Activated CD4-positive, alpha-beta memory T cell treated with anti-CD3 and anti-CD28 coated beads, Interleukin-2, amount 10 ng/mL, durations not matched to agents 7 days and 5 days (primary cell): ENCODE data around the gene KCNE1. TPM values are rescaled to one million over a fixed set of nuclear protein-coding genes. Genes with fewer than 3 reads are reported as not detected.
"Not testable (repeated sequence)": the region's sequence is repeated elsewhere in the genome, so short reads cannot be mapped to it uniquely, and the experiment has no call there.

ENCODE experiments used
- CTCF ChIA-PET: fragments of 350-600 bp; sonication (Branson Sonifier 250); formaldehyde crosslinking; loops from one replicate; lab custom pipeline; 2021; ENCODE audit warnings: antibody characterized with exemption, inconsistent platforms; lab: Charles Lee
- POLR2A ChIA-PET: fragments of 350-600 bp; sonication (Branson Sonifier 250); formaldehyde crosslinking; loops from one replicate; lab custom pipeline; 2021; ENCODE audit warnings: antibody characterized with exemption; lab: Charles Lee
- DNase-seq: peaks from one replicate; pipeline ENCODE4 v3.0.0-alpha.2; 2020
- H3K27ac Mint-ChIP-seq: one replicate; pipeline ENCODE4 v1.8.0; 2021; ENCODE audit warnings: mild to moderate bottlenecking, mixed read lengths
- H3K27me3 Mint-ChIP-seq: one replicate; pipeline ENCODE4 v1.8.0; 2021; ENCODE audit warnings: mixed read lengths
- H3K36me3 Mint-ChIP-seq: one replicate; pipeline ENCODE4 v1.8.0; 2021; ENCODE audit warnings: low read depth, mixed read lengths
- H3K4me1 Mint-ChIP-seq: one replicate; pipeline ENCODE4 v1.8.0; 2021; ENCODE audit warnings: mixed read lengths
- H3K4me3 Mint-ChIP-seq: one replicate; pipeline ENCODE4 v1.8.0; 2021; ENCODE audit warnings: mild to moderate bottlenecking, mixed read lengths
- H3K9me3 Mint-ChIP-seq: one replicate; pipeline ENCODE4 v1.8.0; 2021; ENCODE audit warnings: mixed read lengths
- total RNA-seq, 2 experiments: library from RNA; stranded (reverse); gene quantifications; one replicate each; pipeline ENCODE4 v1.2.3, GENCODE V29; 2021

KCNE1 gene
- under 1 TPM in 1 of 2 experiments, not detected in 1; 0.40 TPM for total RNA-seq

GRCh38 chr21:34511787-34512455, at the start of gene KCNE1:
Gene KCNE1, minus strand, starts transcription at chr21:34512210. Its CDS starts 62,576 bp downstream, at chr21:34449634.
- Mint-ChIP-seq H3K4me3 (no peak within 1 kb of the TSS), H3K9me3 (no peaks in the 10 kb centered on the region), H3K27me3 (peaks cover 2% of the 10 kb centered on the region), H3K36me3 (no peaks in the 10 kb centered on the region), H3K27ac (no peak within 1 kb of the TSS), H3K4me1 (peaks cover 2% of the 10 kb centered on the region)
- CTCF ChIA-PET, result no interaction called here
- POLR2A ChIA-PET, result no interaction called here
- no peak for DNase-seq

- no peak for DNase-seq
- Mint-ChIP-seq H3K4me1 (no peaks in the 10 kb centered on the region), H3K27me3 (no peaks in the 10 kb centered on the region), H3K4me3 (no peak overlapping the region), H3K9me3 (no peaks in the 10 kb centered on the region), H3K27ac (no peak overlapping the region), H3K36me3 (no peaks in the 10 kb centered on the region)
- ChIA-PET CTCF (no interaction called here), POLR2A (no interaction called here)
Observed at GRCh38 chr21:34561806-34562205, 49.8 kb upstream of the KCNE1 start.

GRCh38 chr21:34560609-34561008, 48.6 kb upstream of the KCNE1 start:
- H3K27me3 Mint-ChIP-seq, result no peaks in the 10 kb centered on the region
- H3K27ac Mint-ChIP-seq, result no peak overlapping the region
- no peak overlapping the region for H3K4me3 Mint-ChIP-seq
- no peaks in the 10 kb centered on the region for H3K4me1 Mint-ChIP-seq
- DNase-seq, result no peak
- POLR2A ChIA-PET, result no interaction called here
- CTCF ChIA-PET, result no interaction called here
- H3K9me3 Mint-ChIP-seq, result no peaks in the 10 kb centered on the region
- no peaks in the 10 kb centered on the region for H3K36me3 Mint-ChIP-seq

GRCh38 chr21:34560021-34560420, 48.0 kb upstream of the KCNE1 start:
- no peaks in the 10 kb centered on the region for H3K4me1 Mint-ChIP-seq

GRCh38 chr21:34559089-34559631, 47.1 kb upstream of the KCNE1 start:
- CTCF ChIA-PET, result no interaction called here
- Mint-ChIP-seq H3K27me3 (no peaks in the 10 kb centered on the region), H3K4me3 (no peak overlapping the region), H3K4me1 (no peaks in the 10 kb centered on the region), H3K36me3 (no peaks in the 10 kb centered on the region), H3K9me3 (peaks cover 8% of the 10 kb centered on the region), H3K27ac (no peak overlapping the region)
- POLR2A ChIA-PET, result no interaction called here
- DNase-seq, result no peak

More at GRCh38 chr21:34560021-34560420, 48.0 kb upstream of the KCNE1 start:
- Mint-ChIP-seq H3K9me3 (peaks cover under 1% of the 10 kb centered on the region), H3K36me3 (no peaks in the 10 kb centered on the region), H3K27ac (no peak overlapping the region), H3K27me3 (no peaks in the 10 kb centered on the region), H3K4me3 (no peak overlapping the region)
- POLR2A ChIA-PET, result no interaction called here
- CTCF ChIA-PET, result no interaction called here
- no peak for DNase-seq

- Mint-ChIP-seq H3K4me3 (no peak overlapping the region), H3K9me3 (peaks cover 8% of the 10 kb centered on the region), H3K36me3 (no peaks in the 10 kb centered on the region), H3K4me1 (no peaks in the 10 kb centered on the region), H3K27me3 (no peaks in the 10 kb centered on the region), H3K27ac (no peak overlapping the region)
- CTCF ChIA-PET, result no interaction called here
- POLR2A ChIA-PET, result no interaction called here
- no peak for DNase-seq
Observed at GRCh38 chr21:34558166-34558565, 46.2 kb upstream of the KCNE1 start.

- CTCF ChIA-PET, result no interaction called here
- DNase-seq, result no peak
- Mint-ChIP-seq H3K27ac (no peak overlapping the region), H3K36me3 (no peaks in the 10 kb centered on the region), H3K9me3 (peaks cover 8% of the 10 kb centered on the region), H3K27me3 (no peaks in the 10 kb centered on the region), H3K4me1 (no peaks in the 10 kb centered on the region), H3K4me3 (no peak overlapping the region)
- POLR2A ChIA-PET, result no interaction called here
Observed at GRCh38 chr21:34557261-34557660, 45.3 kb upstream of the KCNE1 start.

- H3K36me3 Mint-ChIP-seq, DNase-seq, POLR2A ChIA-PET, H3K27me3 Mint-ChIP-seq, CTCF ChIA-PET, H3K4me3 Mint-ChIP-seq, H3K4me1 Mint-ChIP-seq, H3K27ac Mint-ChIP-seq, H3K9me3 Mint-ChIP-seq: not testable (repeated sequence)
Observed at GRCh38 chr21:34554670-34555069, 42.7 kb upstream of the KCNE1 start.

GRCh38 chr21:34554227-34554626, 42.2 kb upstream of the KCNE1 start:
- DNase-seq, result no peak
- no peaks in the 10 kb centered on the region for H3K36me3 Mint-ChIP-seq
- CTCF ChIA-PET, result no interaction called here
- H3K4me1 Mint-ChIP-seq, result no peaks in the 10 kb centered on the region
- no peak overlapping the region for H3K27ac Mint-ChIP-seq
- POLR2A ChIA-PET, result no interaction called here
- H3K9me3 Mint-ChIP-seq, result peaks cover 8% of the 10 kb centered on the region
- H3K27me3 Mint-ChIP-seq, result no peaks in the 10 kb centered on the region
- H3K4me3 Mint-ChIP-seq, result no peak overlapping the region

- H3K4me1 Mint-ChIP-seq, result no peaks in the 10 kb centered on the region
- no peak for DNase-seq
- peaks cover 8% of the 10 kb centered on the region for H3K9me3 Mint-ChIP-seq
- CTCF ChIA-PET, result no interaction called here
- H3K36me3 Mint-ChIP-seq, result no peaks in the 10 kb centered on the region
- POLR2A ChIA-PET, result no interaction called here
- H3K27me3 Mint-ChIP-seq, result no peaks in the 10 kb centered on the region
- H3K27ac Mint-ChIP-seq, result no peak overlapping the region
- H3K4me3 Mint-ChIP-seq, result no peak overlapping the region
Observed at GRCh38 chr21:34553151-34553952, 41.3 kb upstream of the KCNE1 start.

GRCh38 chr21:34552360-34553098, 40.5 kb upstream of the KCNE1 start:
- no peak for DNase-seq
- H3K27me3 Mint-ChIP-seq, result no peaks in the 10 kb centered on the region
- POLR2A ChIA-PET, result no interaction called here
- CTCF ChIA-PET, result no interaction called here
- H3K9me3 Mint-ChIP-seq, result peaks cover 8% of the 10 kb centered on the region
- no peaks in the 10 kb centered on the region for H3K4me1 Mint-ChIP-seq
- H3K27ac Mint-ChIP-seq, result no peak overlapping the region
- no peak overlapping the region for H3K4me3 Mint-ChIP-seq
- H3K36me3 Mint-ChIP-seq, result no peaks in the 10 kb centered on the region

GRCh38 chr21:34550182-34550799, 38.3 kb upstream of the KCNE1 start:
- Mint-ChIP-seq H3K27me3 (no peaks in the 10 kb centered on the region), H3K27ac (no peak overlapping the region), H3K4me3 (no peak overlapping the region), H3K9me3 (peaks cover 8% of the 10 kb centered on the region), H3K4me1 (peaks cover 6% of the 10 kb centered on the region), H3K36me3 (no peaks in the 10 kb centered on the region)
- no peak for DNase-seq
- POLR2A ChIA-PET, result no interaction called here
- CTCF ChIA-PET, result no interaction called here
